Lower leg skin (tissue), 4 donors: ENCODE results near the gene ROR2. TPM values are rescaled to one million over a fixed set of nuclear protein-coding genes. Genes with fewer than 3 reads are reported as not detected.

Experiments used
- DNase-seq, 2 donors: peaks; one replicate each; pipeline ENCODE4 v3.0.0-alpha.2; 2019; ENCODE audit warnings: low spot score in 2 of 2
- H3K4me3 ChIP-seq: fragments of 200-600 bp; sonication (generic); 2 replicates; pipeline ENCODE4 v1.5.1; 2017; ENCODE audit warnings: mild to moderate bottlenecking, low read depth; ENCODE audit not compliant: poor library complexity, severe bottlenecking
- POLR2A ChIP-seq, 2 donors: fragments of 450-650 bp; IDR thresholded peaks; one replicate each; pipeline ENCODE4 v1.6.1; 2016 to 2017; ENCODE audit warnings: antibody characterized with exemption in 2 of 2, mild to moderate bottlenecking in 1 of 2, moderate library complexity in 1 of 2
- WGBS, 2 donors: methylation state at CpG; one replicate each; pipeline ENCODE4 v1.1.5; 2018; 5-methylcytosine and 5-hydroxymethylcytosine counted together
- intact Hi-C: fragments of 100-400 bp; cut with DNase I; formaldehyde crosslinking; loops from one replicate; pipeline ENCODE4 v1.15.0; 2023; ENCODE audit warnings: low total_unique reads
- total RNA-seq, 4 donors: library from RNA; depleted of rRNA; stranded (reverse); fragments of >200 nt; gene quantifications; one replicate each; pipeline ENCODE4 v1.1.0, GENCODE V29; 2016
- TF ChIP-seq, protein P1 (sequence below), 3 donors: fragments of 450-650 bp; IDR thresholded peaks; one replicate each; pipeline ENCODE4 v1.5.1; 2016; ENCODE audit warnings: antibody characterized with exemption in 3 of 3, mild to moderate bottlenecking in 3 of 3, moderate library complexity in 2 of 3

The ROR2 gene
- total RNA-seq, 4 donors from 2014 or later: 2.3 to 8.7 (median 5.8) TPM

DNA sequence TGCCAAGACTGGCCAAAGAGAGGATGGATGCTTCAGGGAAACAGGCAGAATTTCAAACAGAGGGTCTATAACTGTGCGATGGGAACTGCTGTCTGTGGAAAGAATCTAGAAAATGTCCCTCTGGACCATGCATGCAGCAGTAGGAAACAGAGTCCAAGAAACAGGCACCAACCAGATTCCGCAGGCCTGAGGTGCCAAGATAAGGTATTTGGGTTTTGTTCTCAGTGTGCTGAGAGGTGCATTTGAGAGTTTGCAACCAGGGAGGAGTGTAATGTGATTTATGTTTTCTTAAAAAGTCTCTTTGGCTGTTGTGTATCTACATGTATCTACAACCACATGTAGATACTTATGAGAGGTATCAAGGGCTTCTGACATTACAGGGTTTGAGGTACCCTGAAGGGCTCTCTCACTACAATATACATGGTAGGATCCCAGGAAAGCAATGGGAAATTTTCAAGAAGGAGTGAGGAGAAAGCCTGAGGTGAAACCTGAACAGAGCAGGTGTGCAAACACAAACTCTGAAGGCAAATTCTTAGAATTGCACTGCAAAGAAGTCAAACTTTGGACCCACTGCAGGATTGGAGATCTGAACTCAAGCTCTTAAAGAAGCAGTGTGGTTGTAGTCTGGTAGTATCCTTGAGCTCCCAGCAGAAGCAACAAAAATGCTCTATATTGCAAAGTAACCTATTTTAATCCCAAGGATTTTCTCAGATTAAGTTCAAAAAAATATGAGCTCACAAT, 343.6 kb downstream of the ROR2 start:
- H3K4me3 ChIP-seq: no peak overlapping the region
- TF ChIP-seq, protein P1, sequence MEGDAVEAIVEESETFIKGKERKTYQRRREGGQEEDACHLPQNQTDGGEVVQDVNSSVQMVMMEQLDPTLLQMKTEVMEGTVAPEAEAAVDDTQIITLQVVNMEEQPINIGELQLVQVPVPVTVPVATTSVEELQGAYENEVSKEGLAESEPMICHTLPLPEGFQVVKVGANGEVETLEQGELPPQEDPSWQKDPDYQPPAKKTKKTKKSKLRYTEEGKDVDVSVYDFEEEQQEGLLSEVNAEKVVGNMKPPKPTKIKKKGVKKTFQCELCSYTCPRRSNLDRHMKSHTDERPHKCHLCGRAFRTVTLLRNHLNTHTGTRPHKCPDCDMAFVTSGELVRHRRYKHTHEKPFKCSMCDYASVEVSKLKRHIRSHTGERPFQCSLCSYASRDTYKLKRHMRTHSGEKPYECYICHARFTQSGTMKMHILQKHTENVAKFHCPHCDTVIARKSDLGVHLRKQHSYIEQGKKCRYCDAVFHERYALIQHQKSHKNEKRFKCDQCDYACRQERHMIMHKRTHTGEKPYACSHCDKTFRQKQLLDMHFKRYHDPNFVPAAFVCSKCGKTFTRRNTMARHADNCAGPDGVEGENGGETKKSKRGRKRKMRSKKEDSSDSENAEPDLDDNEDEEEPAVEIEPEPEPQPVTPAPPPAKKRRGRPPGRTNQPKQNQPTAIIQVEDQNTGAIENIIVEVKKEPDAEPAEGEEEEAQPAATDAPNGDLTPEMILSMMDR (IDR thresholded peaks at IDR 0.05): no peak
- no peak for TF ChIP-seq POLR2A (IDR thresholded peaks at IDR 0.05)
- intact Hi-C loops: no loop called here
- 88 to 89% methylated on average over 2 of the region's 2 CpGs for WGBS, 2 donors
- DNase-seq: no peak

DNA sequence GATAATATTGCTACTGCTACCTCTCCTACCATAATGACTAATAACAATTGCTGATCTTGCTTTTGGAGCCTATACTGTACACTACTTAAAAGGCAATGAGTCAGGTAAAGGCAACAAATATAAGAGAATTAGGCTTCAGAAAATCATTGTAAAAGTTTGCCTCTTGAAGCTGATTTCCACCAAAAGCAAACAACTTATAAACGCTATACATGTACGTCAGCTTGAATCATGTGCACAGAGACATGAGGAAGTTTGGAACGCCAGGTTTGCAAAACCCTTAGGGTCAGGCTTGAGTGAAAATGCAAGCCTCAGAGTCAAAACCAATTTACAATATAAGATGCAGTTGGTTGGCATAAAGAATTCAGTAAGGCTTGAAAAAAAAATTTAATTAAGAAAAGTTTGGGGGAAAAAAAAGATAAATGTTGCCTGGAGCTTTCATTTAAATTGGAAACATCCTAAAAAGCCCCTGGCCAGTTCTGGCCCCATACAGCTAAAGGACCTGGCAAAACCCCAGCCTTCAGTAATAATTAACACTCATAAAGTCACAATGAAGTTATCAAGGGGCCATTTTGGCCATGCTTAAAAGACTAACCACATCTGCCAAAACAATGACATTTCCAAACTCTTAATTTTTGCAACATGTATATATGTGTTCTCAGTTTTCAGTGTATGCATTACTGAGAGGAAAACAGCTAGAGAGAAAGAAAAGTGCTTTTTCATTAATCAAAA, 345.4 kb downstream of the ROR2 start:
- no peak for DNase-seq
- intact Hi-C loops: no loop called here
- TF ChIP-seq, protein P1 (IDR thresholded peaks at IDR 0.05): no peak
- TF ChIP-seq POLR2A (IDR thresholded peaks at IDR 0.05): no peak
- WGBS, 2 donors: 59 to 60% methylated on average over 3 of the region's 3 CpGs
- no peak overlapping the region for H3K4me3 ChIP-seq

- intact Hi-C loops: no loop called here
- WGBS, 2 donors: 62 to 72% methylated on average over 3 of the region's 3 CpGs
- TF ChIP-seq POLR2A (IDR thresholded peaks at IDR 0.05): no peak
- TF ChIP-seq, protein P1 (IDR thresholded peaks at IDR 0.05): no peak
- no peak overlapping the region for H3K4me3 ChIP-seq
- no peak for DNase-seq
These were observed 346.1 kb downstream of the ROR2 start for GRCh38 chr9:91603932-91604331.

DNA sequence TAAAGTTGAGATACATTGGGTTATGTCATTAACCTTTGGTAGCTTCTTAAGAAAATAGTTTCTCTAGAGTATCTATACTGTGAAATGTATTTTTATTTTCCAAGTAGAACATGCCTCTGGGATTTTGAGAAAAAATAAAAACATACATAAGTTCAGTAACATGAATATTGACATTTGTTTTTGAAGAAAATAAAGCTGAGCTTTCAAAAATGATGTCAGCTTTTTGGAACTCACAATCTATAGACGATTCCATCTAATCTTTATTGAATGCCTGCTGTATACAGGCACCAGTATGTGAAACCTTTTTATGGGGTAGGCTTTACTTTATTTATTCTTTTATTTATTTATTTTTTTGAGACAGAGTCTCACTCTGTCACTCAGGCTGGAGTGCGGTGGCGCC, 350.5 kb downstream of the ROR2 start:
- H3K4me3 ChIP-seq: no peak overlapping the region
- WGBS, 2 donors: 82 to 89% methylated on average over 3 of the region's 3 CpGs
- TF ChIP-seq, protein P1 (IDR thresholded peaks at IDR 0.05): no peak
- TF ChIP-seq POLR2A (IDR thresholded peaks at IDR 0.05): no peak
- intact Hi-C loops: no loop called here
- no peak for DNase-seq

DNA sequence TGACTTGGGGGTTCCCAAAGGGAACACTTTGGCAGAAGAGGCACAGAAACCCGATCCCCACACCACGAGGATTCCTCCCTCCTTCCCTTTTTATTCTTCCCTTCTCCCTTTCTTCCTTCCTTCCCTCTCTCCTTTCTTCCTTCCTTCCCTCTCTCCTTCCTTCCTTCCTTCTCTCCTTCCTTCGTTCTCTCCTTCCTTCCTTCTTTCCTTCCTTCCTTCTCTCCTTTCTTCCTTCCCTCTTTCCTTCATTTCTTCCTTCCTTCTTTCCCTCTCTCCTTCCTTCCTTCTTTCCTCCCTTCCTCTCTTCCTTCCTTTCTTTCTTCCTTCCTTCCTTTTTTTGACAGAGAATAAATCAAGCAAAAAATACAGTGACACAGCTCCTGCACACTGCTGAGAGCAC, 358.4 kb downstream of the ROR2 start:
- H3K4me3 ChIP-seq: no peak overlapping the region
- WGBS, 2 donors: 55 to 60% methylated on average over 3 of the region's 3 CpGs
- TF ChIP-seq, protein P1 (IDR thresholded peaks at IDR 0.05): no peak
- TF ChIP-seq POLR2A (IDR thresholded peaks at IDR 0.05): no peak
- DNase-seq: no peak
- intact Hi-C loops: no loop called here
